HepG2 (cell line): ENCODE results near the gene AHCYL2. TPM values are rescaled to one million over a fixed set of nuclear protein-coding genes. Genes with fewer than 3 reads are reported as not detected.
A peak's percentile ranks its signal among the peaks of the same experiment; 100 is the strongest.

Source experiments
- CBX2 ChIP-seq, 2 experiments: fragments of 200-600 bp in 1 of 2; sonication (generic); formaldehyde crosslinking in 1 of 2; IDR thresholded peaks; 2 replicates each; pipeline versions ENCODE4 v1.7.0 to v1.8.1; 2018 to 2022; ENCODE audit warnings: low read depth in 2 of 2, low read length in 1 of 2, mild to moderate bottlenecking in 1 of 2, missing genetic modification reagents in 1 of 2
- HBP1 ChIP-seq: IDR thresholded peaks from 2 replicates; pipeline ENCODE4 v1.6.1; 2016; ENCODE audit warnings: low read depth, control low read depth
- HNRNPH1 ChIP-seq: fragments of 200-400 bp; formaldehyde crosslinking; optimal IDR thresholded peaks from 2 replicates; pipeline ENCODE3; 2017; ENCODE audit warnings: mild to moderate bottlenecking, low read depth, low read length
- MATR3 ChIP-seq: sonication (generic); formaldehyde crosslinking; IDR thresholded peaks from 2 replicates; pipeline ENCODE4 v1.4.0; 2020; ENCODE audit warnings: missing genetic modification reagents
- MED8 ChIP-seq: sonication (generic); formaldehyde crosslinking; IDR thresholded peaks from 2 replicates; pipeline ENCODE4 v1.8.1; 2023; ENCODE audit warnings: mild to moderate bottlenecking, missing genetic modification reagents; ENCODE audit not compliant: insufficient replicate concordance
- NONO ChIP-seq, 2 experiments: fragments of 450-650 bp in 1 of 2; sonication (generic) in 1 of 2; formaldehyde crosslinking in 1 of 2; IDR thresholded peaks in 1 of 2; conservative IDR thresholded peaks in 1 of 2; 2 replicates each; pipeline versions ENCODE4 v1.6.1 to v1.8.0; 2017 to 2022; ENCODE audit warnings: mild to moderate bottlenecking in 1 of 2, missing genetic modification reagents in 1 of 2, moderate library complexity in 1 of 2
- SOX5 ChIP-seq: IDR thresholded peaks from 2 replicates; pipeline ENCODE4 v1.6.1; 2016; ENCODE audit warnings: borderline replicate concordance
- USF2 ChIP-seq, 2 experiments: sonication (generic) in 1 of 2; formaldehyde crosslinking in 1 of 2; IDR thresholded peaks; 2 replicates each; pipeline versions ENCODE4 v1.5.1 to v1.6.1; 2011 to 2020; ENCODE audit warnings: borderline replicate concordance in 1 of 2, low read depth in 1 of 2, low read length in 1 of 2, mild to moderate bottlenecking in 1 of 2, missing genetic modification reagents in 1 of 2, moderate library complexity in 1 of 2
- ZNF615 ChIP-seq: sonication (generic); formaldehyde crosslinking; IDR thresholded peaks from 2 replicates; pipeline ENCODE4 v1.5.0; 2020; ENCODE audit warnings: mild to moderate bottlenecking, missing genetic modification reagents, borderline replicate concordance
- ZNF660 ChIP-seq: sonication (generic); formaldehyde crosslinking; IDR thresholded peaks from 2 replicates; pipeline ENCODE4 v1.5.1; 2020; ENCODE audit warnings: mild to moderate bottlenecking, low read depth, missing genetic modification reagents, borderline replicate concordance
- polyA plus RNA-seq, 8 experiments: library from polyadenylated mRNA; depleted of rRNA in 3 of 8; stranded (reverse) in 7 of 8; unstranded in 1 of 8; fragments of >200 nt; fragmentation: Illumina TruSeq in 4 of 8; extraction: Trizol in 4 of 8; gene quantifications; 2 replicates each; pipeline versions ENCODE4 v1.2.1 to v1.2.3, GENCODE V29; 2011 to 2016; ENCODE audit warnings: low read depth in 4 of 8, missing spikeins in 1 of 8, mixed read lengths in 1 of 8; ENCODE audit not compliant: insufficient read depth in 1 of 8
- total RNA-seq, 5 experiments: library from RNA; depleted of rRNA; stranded (reverse); fragments of >200 nt; fragmentation: Illumina TruSeq; extraction: Trizol; gene quantifications; 2 replicates each; pipeline ENCODE4 v1.2.3, GENCODE V29; 2016; ENCODE audit warnings: low read depth in 1 of 5
- TF ChIP-seq, protein P1 (sequence below), 2 experiments: sonication (generic) in 1 of 2; formaldehyde crosslinking in 1 of 2; IDR thresholded peaks; 2 replicates each; pipeline versions ENCODE4 v1.6.1 to v1.9.0; 2014 to 2022; ENCODE audit warnings: antibody characterized with exemption in 1 of 2, borderline replicate concordance in 1 of 2, inconsistent platforms in 1 of 2, low read depth in 1 of 2, missing genetic modification reagents in 1 of 2
- TF ChIP-seq, protein P2 (sequence below): fragments of 450-650 bp; IDR thresholded peaks from 2 replicates; pipeline ENCODE4 v1.6.1; 2016

The AHCYL2 gene
- total and polyA plus RNA-seq, 2 of the 13 experiments (the other 11 are each of a cell fraction or from before 2014, with no cell fraction given), result 9.5 to 14.7 TPM

GRCh38 chr7:129188892-129189660, 35.8 kb upstream of the AHCYL2 start (continued):
- TF ChIP-seq USF2 (IDR thresholded peaks at IDR 0.05; ENCODE audit: low read depth, low read length), result no peak
- no peak for TF ChIP-seq USF2 (CRISPR knock-in tag; IDR thresholded peaks at IDR 0.05; ENCODE audit: borderline replicate concordance)
- no peak for TF ChIP-seq NONO (IDR thresholded peaks at IDR 0.05)
- TF ChIP-seq NONO (CRISPR knock-in tag; conservative IDR thresholded peaks at IDR 0.05), result 0 out of 2 replicates have a peak, but pooled peaks have one; percentile 23
- TF ChIP-seq, protein P1, sequence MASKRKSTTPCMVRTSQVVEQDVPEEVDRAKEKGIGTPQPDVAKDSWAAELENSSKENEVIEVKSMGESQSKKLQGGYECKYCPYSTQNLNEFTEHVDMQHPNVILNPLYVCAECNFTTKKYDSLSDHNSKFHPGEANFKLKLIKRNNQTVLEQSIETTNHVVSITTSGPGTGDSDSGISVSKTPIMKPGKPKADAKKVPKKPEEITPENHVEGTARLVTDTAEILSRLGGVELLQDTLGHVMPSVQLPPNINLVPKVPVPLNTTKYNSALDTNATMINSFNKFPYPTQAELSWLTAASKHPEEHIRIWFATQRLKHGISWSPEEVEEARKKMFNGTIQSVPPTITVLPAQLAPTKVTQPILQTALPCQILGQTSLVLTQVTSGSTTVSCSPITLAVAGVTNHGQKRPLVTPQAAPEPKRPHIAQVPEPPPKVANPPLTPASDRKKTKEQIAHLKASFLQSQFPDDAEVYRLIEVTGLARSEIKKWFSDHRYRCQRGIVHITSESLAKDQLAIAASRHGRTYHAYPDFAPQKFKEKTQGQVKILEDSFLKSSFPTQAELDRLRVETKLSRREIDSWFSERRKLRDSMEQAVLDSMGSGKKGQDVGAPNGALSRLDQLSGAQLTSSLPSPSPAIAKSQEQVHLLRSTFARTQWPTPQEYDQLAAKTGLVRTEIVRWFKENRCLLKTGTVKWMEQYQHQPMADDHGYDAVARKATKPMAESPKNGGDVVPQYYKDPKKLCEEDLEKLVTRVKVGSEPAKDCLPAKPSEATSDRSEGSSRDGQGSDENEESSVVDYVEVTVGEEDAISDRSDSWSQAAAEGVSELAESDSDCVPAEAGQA (IDR thresholded peaks at IDR 0.05; ENCODE audit: low read depth), result no peak
- TF ChIP-seq, protein P1 (CRISPR knock-in tag; IDR thresholded peaks at IDR 0.05; ENCODE audit: borderline replicate concordance), result no peak
- no peak for TF ChIP-seq HNRNPH1
- TF ChIP-seq ZNF615 (CRISPR knock-in tag), result no peak
- no peak for TF ChIP-seq HBP1 (CRISPR knock-in tag)
- no peak for TF ChIP-seq CBX2 (IDR thresholded peaks at IDR 0.05; ENCODE audit: low read depth, low read length)
- no peak for TF ChIP-seq CBX2 (CRISPR knock-in tag; IDR thresholded peaks at IDR 0.05; ENCODE audit: low read depth)
- no peak for TF ChIP-seq MATR3 (CRISPR knock-in tag)
- TF ChIP-seq ZNF660, result no peak
- TF ChIP-seq MED8 (CRISPR knock-in tag), result no peak
- TF ChIP-seq SOX5 (CRISPR knock-in tag), result no peak
- TF ChIP-seq, protein P2, sequence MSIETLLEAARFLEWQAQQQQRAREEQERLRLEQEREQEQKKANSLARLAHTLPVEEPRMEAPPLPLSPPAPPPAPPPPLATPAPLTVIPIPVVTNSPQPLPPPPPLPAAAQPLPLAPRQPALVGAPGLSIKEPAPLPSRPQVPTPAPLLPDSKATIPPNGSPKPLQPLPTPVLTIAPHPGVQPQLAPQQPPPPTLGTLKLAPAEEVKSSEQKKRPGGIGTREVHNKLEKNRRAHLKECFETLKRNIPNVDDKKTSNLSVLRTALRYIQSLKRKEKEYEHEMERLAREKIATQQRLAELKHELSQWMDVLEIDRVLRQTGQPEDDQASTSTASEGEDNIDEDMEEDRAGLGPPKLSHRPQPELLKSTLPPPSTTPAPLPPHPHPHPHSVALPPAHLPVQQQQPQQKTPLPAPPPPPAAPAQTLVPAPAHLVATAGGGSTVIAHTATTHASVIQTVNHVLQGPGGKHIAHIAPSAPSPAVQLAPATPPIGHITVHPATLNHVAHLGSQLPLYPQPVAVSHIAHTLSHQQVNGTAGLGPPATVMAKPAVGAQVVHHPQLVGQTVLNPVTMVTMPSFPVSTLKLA, result no peak
